ENCODE results near the gene CCDC134.
A peak's percentile ranks its signal among the peaks of the same experiment; 100 is the strongest.

The CCDC134 gene

GRCh38 chr22:41836551-41836950 lies 36.1 kb downstream of the CCDC134 start:
- no peak overlapping the region for H3K27ac ChIP-seq (ENCODE audit: extremely low read depth, low read depth, low read length)
- no peaks in the 10 kb centered on the region for H3K9me3 ChIP-seq (ENCODE audit: control insufficient read depth, insufficient read depth, low read depth, low read length)
- peaks cover 15 to 20% of the 10 kb centered on the region in 2 experiments for H3K36me3 ChIP-seq (ENCODE audit: control insufficient read depth in 2 of 2, insufficient read depth in 1 of 2, low read length in 2 of 2)
- POLR2A ChIA-PET: interaction anchor here (0.9 to 1.0 kb wide), 2 partner anchors 23 to 36 kb away, joined by 3 to 4 read pairs; partner anchors contain the start of gene CCDC134
- no peak for TF ChIP-seq ZFHX2 (tag by site-specific recombination; conservative IDR thresholded peaks at IDR 0.05)
- TF ChIP-seq INSM2 (tag by site-specific recombination; IDR thresholded peaks at IDR 0.05): no peak
- no peak for TF ChIP-seq ZBTB7A (tag by site-specific recombination; IDR thresholded peaks at IDR 0.05; ENCODE audit: low read depth)
- no peak for TF ChIP-seq HOXC10 (CRISPR knock-in tag; IDR thresholded peaks at IDR 0.05)
- TF ChIP-seq SETDB1 (IDR thresholded peaks at IDR 0.05; ENCODE audit: insufficient read length, low read length): no peak
- CTCF ChIA-PET: interaction anchor here (1.5 kb wide), 1 partner anchor 20 kb away, joined by 10 read pairs; no protein-coding TSS in a partner anchor
- H3K4me3 ChIP-seq (ENCODE audit: low read depth, low read length): no peak overlapping the region
- peaks cover 3% of the 10 kb centered on the region; the same call in 1 of the 2 replicates for H3K4me1 ChIP-seq (ENCODE audit: control insufficient read depth, insufficient read depth, low read length)

- Histone ChIP-seq H3K27ac (ENCODE audit: extremely low read depth, low read depth, low read length) (no peak overlapping the region), H3K4me3 (ENCODE audit: low read depth, low read length) (no peak overlapping the region), H3K4me1 (ENCODE audit: control insufficient read depth, insufficient read depth, low read length) (peaks cover 3% of the 10 kb centered on the region; the same call in 1 of the 2 replicates), H3K9me3 (ENCODE audit: control insufficient read depth, insufficient read depth, low read depth, low read length) (no peaks in the 10 kb centered on the region), H3K36me3 (ENCODE audit: control insufficient read depth in 2 of 2, insufficient read depth in 1 of 2, low read length in 2 of 2) (peaks cover 23 to 24% of the 10 kb centered on the region in 2 experiments)
- ChIA-PET CTCF (interaction anchor here (0.7 to 1.3 kb wide), 4 partner anchors 10 to 172 kb away, joined by 3 to 4 read pairs (median 4); no protein-coding TSS in a partner anchor), POLR2A (interaction anchor here (0.8 kb wide), 1 partner anchor 77 kb away, joined by 3 read pairs; no protein-coding TSS in a partner anchor)
- TF ChIP-seq, protein P1, sequence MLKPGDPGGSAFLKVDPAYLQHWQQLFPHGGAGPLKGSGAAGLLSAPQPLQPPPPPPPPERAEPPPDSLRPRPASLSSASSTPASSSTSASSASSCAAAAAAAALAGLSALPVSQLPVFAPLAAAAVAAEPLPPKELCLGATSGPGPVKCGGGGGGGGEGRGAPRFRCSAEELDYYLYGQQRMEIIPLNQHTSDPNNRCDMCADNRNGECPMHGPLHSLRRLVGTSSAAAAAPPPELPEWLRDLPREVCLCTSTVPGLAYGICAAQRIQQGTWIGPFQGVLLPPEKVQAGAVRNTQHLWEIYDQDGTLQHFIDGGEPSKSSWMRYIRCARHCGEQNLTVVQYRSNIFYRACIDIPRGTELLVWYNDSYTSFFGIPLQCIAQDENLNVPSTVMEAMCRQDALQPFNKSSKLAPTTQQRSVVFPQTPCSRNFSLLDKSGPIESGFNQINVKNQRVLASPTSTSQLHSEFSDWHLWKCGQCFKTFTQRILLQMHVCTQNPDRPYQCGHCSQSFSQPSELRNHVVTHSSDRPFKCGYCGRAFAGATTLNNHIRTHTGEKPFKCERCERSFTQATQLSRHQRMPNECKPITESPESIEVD (tag by site-specific recombination; IDR thresholded peaks at IDR 0.05): no peak
- TF ChIP-seq ZNF175 (tag by site-specific recombination; IDR thresholded peaks at IDR 0.05) (no peak), SCRT1 (tag by site-specific recombination; IDR thresholded peaks at IDR 0.05; ENCODE audit: borderline replicate concordance) (no peak), ZIC2 (tag by site-specific recombination; IDR thresholded peaks at IDR 0.05) (no peak), ZNF623 (tag by site-specific recombination; IDR thresholded peaks at IDR 0.05) (no peak), ZNF558 (tag by site-specific recombination; IDR thresholded peaks at IDR 0.05) (no peak), ZNF18 (tag by site-specific recombination; IDR thresholded peaks at IDR 0.05) (peak; percentile 37; the same call in 1 of the 2 replicates), PATZ1 (tag by site-specific recombination; IDR thresholded peaks at IDR 0.05) (no peak), PRDM1 (tag by site-specific recombination; IDR thresholded peaks at IDR 0.05) (peak; percentile 89), ZNF510 (tag by site-specific recombination; IDR thresholded peaks at IDR 0.05; ENCODE audit: insufficient replicate concordance) (no peak)
Observed at GRCh38 chr22:41838842-41839618, 38.6 kb downstream of the CCDC134 start.

Measured in HEK293 (cell line).